ENCODE results near the gene SLC9A9. TPM values are rescaled to one million over a fixed set of nuclear protein-coding genes. Genes with fewer than 3 reads are reported as not detected.

Gene SLC9A9
- polyA plus RNA-seq, 1 donor (not counting 4 experiments of a cell fraction or from before 2014, with no cell fraction given), result 5.2 TPM

- TF ChIP-seq, protein P1, sequence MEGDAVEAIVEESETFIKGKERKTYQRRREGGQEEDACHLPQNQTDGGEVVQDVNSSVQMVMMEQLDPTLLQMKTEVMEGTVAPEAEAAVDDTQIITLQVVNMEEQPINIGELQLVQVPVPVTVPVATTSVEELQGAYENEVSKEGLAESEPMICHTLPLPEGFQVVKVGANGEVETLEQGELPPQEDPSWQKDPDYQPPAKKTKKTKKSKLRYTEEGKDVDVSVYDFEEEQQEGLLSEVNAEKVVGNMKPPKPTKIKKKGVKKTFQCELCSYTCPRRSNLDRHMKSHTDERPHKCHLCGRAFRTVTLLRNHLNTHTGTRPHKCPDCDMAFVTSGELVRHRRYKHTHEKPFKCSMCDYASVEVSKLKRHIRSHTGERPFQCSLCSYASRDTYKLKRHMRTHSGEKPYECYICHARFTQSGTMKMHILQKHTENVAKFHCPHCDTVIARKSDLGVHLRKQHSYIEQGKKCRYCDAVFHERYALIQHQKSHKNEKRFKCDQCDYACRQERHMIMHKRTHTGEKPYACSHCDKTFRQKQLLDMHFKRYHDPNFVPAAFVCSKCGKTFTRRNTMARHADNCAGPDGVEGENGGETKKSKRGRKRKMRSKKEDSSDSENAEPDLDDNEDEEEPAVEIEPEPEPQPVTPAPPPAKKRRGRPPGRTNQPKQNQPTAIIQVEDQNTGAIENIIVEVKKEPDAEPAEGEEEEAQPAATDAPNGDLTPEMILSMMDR (optimal IDR thresholded peaks at IDR 0.05 in 1 of 3, IDR thresholded peaks at IDR 0.05 in 1 of 3, conservative IDR thresholded peaks at IDR 0.05 in 1 of 3; ENCODE audit: extremely low read depth in 1 of 3, insufficient read depth in 2 of 3, low read length in 3 of 3), result no peak
- TF ChIP-seq EZH2 (IDR thresholded peaks at IDR 0.05; ENCODE audit: low read length), result no peak
- peak; percentile 26 for DNase-seq (ENCODE audit: low read depth, low spot score)
- dilution Hi-C loops (cut with MboI; ENCODE audit: extremely low pct_ligation_motif_present, low sequenced_read_pairs), result no loop called here
- Histone ChIP-seq H4K20me1 (ENCODE audit: control insufficient read depth, extremely low read depth, insufficient read depth, low read length) (no peaks in the 10 kb centered on the region), H3K4me3 (ENCODE audit: control insufficient read depth in 2 of 3, extremely low read depth in 1 of 3, insufficient read depth in 2 of 3, low read depth in 1 of 3, low read length in 3 of 3) (peak overlapping the region in 1 of 3 experiments; percentile 47), H3K79me2 (ENCODE audit: control insufficient read depth, insufficient read depth, low read length) (no peaks in the 10 kb centered on the region), H3K27ac (ENCODE audit: control insufficient read depth, insufficient read depth, low read length) (peak overlapping the region; percentile 72), H3K27me3 (ENCODE audit: control insufficient read depth, extremely low read depth, insufficient read depth, low read length) (no peaks in the 10 kb centered on the region), H3K9me3 (ENCODE audit: control insufficient read depth, low read depth, low read length) (no peaks in the 10 kb centered on the region), H3K9ac (ENCODE audit: control insufficient read depth, extremely low read depth, insufficient read depth, low read length) (no peak overlapping the region), H3K9me1 (ENCODE audit: control insufficient read depth, extremely low read depth, insufficient read depth, low read length) (no peaks in the 10 kb centered on the region), H2AFZ (ENCODE audit: control insufficient read depth, low read length) (no peak overlapping the region), H3K4me2 (ENCODE audit: control insufficient read depth, extremely low read depth, insufficient read depth, low read depth, low read length) (peak overlapping the region; percentile 80), H3K36me3 (ENCODE audit: control insufficient read depth in 2 of 2, extremely low read depth in 1 of 2, insufficient read depth in 2 of 2, low read length in 2 of 2) (no peaks in the 10 kb centered on the region), H3K4me1 (ENCODE audit: control insufficient read depth, extremely low read depth, insufficient read depth, low read length) (peaks cover 21% of the 10 kb centered on the region)
- FAIRE-seq, result peak; percentile 65
Observed at GRCh38 chr3:143737065-143737464, 111.2 kb downstream of the SLC9A9 start.

DNA sequence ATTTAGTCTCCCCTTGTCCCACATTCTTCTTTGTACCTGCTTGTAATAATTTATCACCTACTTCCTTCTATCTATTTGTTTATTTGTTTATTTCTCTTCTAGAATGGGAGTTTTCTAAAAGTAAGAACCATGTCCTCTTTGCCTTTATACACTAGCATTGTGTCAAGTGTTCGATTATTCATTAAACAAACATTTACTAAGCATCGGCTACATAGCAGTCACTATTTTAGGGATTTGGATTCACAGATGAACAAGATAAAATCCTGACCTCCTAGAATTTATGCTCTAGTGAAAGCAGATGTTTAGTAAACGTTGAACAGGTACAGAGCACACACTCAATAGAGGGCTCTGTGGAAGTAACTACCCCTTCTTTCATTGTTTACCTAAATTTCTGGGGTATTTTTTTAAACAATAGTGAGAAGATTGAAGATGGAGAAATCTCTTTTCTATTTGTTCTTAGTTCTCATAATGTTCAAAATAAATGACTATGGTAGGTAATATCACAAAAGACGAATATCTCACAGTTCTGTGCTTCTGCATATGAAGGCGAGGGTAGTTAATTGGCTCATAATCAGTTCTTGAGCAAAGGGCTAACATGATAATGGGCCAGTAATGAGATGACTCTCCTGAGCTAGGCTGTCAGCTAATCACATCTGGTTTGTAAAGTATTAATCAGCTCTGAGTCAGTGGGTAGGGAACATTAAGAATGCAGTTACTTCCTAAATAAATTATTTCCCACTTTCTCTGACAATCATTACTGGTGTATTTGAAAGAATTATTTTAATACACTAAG is 111.9 kb downstream of the SLC9A9 start:
- no peaks in the 10 kb centered on the region for H3K36me3 ChIP-seq (ENCODE audit: control insufficient read depth in 2 of 2, extremely low read depth in 1 of 2, insufficient read depth in 2 of 2, low read length in 2 of 2)
- H4K20me1 ChIP-seq (ENCODE audit: control insufficient read depth, extremely low read depth, insufficient read depth, low read length), result no peaks in the 10 kb centered on the region
- peak overlapping the region in 1 of 3 experiments; percentile 47 for H3K4me3 ChIP-seq (ENCODE audit: control insufficient read depth in 2 of 3, extremely low read depth in 1 of 3, insufficient read depth in 2 of 3, low read depth in 1 of 3, low read length in 3 of 3)
- H3K9ac ChIP-seq (ENCODE audit: control insufficient read depth, extremely low read depth, insufficient read depth, low read length), result no peak overlapping the region
- TF ChIP-seq, protein P1 (optimal IDR thresholded peaks at IDR 0.05 in 1 of 3, IDR thresholded peaks at IDR 0.05 in 1 of 3, conservative IDR thresholded peaks at IDR 0.05 in 1 of 3; ENCODE audit: extremely low read depth in 1 of 3, insufficient read depth in 2 of 3, low read length in 3 of 3), result no peak
- TF ChIP-seq EZH2 (IDR thresholded peaks at IDR 0.05; ENCODE audit: low read length), result no peak
- H3K9me1 ChIP-seq (ENCODE audit: control insufficient read depth, extremely low read depth, insufficient read depth, low read length), result no peaks in the 10 kb centered on the region
- DNase-seq (ENCODE audit: low read depth, low spot score), result peak; percentile 60
- peak overlapping the region; percentile 36 for H2AFZ ChIP-seq (ENCODE audit: control insufficient read depth, low read length)
- FAIRE-seq, result peak; percentile 91
- H3K9me3 ChIP-seq (ENCODE audit: control insufficient read depth, low read depth, low read length), result no peaks in the 10 kb centered on the region
- dilution Hi-C loops (cut with MboI; ENCODE audit: extremely low pct_ligation_motif_present, low sequenced_read_pairs), result no loop called here
- H3K79me2 ChIP-seq (ENCODE audit: control insufficient read depth, insufficient read depth, low read length), result no peaks in the 10 kb centered on the region
- H3K4me2 ChIP-seq (ENCODE audit: control insufficient read depth, extremely low read depth, insufficient read depth, low read depth, low read length), result peak overlapping the region; percentile 80
- peaks cover 21% of the 10 kb centered on the region for H3K4me1 ChIP-seq (ENCODE audit: control insufficient read depth, extremely low read depth, insufficient read depth, low read length)
- peak overlapping the region; percentile 72 for H3K27ac ChIP-seq (ENCODE audit: control insufficient read depth, insufficient read depth, low read length)
- H3K27me3 ChIP-seq (ENCODE audit: control insufficient read depth, extremely low read depth, insufficient read depth, low read length), result no peaks in the 10 kb centered on the region

Measured in keratinocyte (primary cell).